Measurements from ENCODE around the gene ACAD11. TPM values are rescaled to one million over a fixed set of nuclear protein-coding genes. Genes with fewer than 3 reads are reported as not detected.

The ACAD11 gene
- total RNA-seq, 1 donor from 2014 or later, result 45.2 TPM

DNA sequence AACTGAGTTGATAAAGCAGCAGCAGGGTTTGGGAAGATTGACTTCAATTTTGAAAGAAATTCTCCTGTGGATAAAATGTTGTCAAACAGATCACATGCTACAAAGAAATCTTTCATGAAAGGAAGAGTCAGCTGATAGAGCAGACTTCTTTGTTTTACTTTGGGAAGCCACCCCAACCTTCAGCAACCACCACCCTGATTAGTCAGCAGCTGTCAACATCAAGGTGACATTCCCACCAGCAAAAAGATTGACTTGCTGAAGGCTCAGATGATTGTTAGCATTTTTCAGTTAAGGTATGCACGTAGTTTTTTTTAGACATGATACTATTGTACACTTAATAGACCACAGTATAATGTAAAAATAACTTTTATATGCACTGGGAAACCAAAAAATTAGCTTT is 150.1 kb downstream of the ACAD11 start:
- TF ChIP-seq EZH2 (IDR thresholded peaks at IDR 0.05), result no peak
- no peak for TF ChIP-seq EZH2phosphoT487 (IDR thresholded peaks at IDR 0.05)
- TF ChIP-seq, protein P1, sequence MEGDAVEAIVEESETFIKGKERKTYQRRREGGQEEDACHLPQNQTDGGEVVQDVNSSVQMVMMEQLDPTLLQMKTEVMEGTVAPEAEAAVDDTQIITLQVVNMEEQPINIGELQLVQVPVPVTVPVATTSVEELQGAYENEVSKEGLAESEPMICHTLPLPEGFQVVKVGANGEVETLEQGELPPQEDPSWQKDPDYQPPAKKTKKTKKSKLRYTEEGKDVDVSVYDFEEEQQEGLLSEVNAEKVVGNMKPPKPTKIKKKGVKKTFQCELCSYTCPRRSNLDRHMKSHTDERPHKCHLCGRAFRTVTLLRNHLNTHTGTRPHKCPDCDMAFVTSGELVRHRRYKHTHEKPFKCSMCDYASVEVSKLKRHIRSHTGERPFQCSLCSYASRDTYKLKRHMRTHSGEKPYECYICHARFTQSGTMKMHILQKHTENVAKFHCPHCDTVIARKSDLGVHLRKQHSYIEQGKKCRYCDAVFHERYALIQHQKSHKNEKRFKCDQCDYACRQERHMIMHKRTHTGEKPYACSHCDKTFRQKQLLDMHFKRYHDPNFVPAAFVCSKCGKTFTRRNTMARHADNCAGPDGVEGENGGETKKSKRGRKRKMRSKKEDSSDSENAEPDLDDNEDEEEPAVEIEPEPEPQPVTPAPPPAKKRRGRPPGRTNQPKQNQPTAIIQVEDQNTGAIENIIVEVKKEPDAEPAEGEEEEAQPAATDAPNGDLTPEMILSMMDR (IDR thresholded peaks at IDR 0.05), result no peak
- H3K36me3 ChIP-seq, result peaks cover 22% of the 10 kb centered on the region
- no peaks in the 10 kb centered on the region for H3K27me3 ChIP-seq
- H3K79me2 ChIP-seq (ENCODE audit: low read depth), result no peaks in the 10 kb centered on the region
- H4K20me1 ChIP-seq (ENCODE audit: low read depth), result peaks cover 4% of the 10 kb centered on the region
- no peak for DNase-seq (ENCODE audit: low spot score)
- Mint-ChIP-seq H3K4me3 (no peak overlapping the region), H3K27me3 (ENCODE audit: insufficient read depth, low read depth) (no peaks in the 10 kb centered on the region), H3K27ac (no peak overlapping the region), H3K9me3 (no peaks in the 10 kb centered on the region), H3K36me3 (peaks cover 38% of the 10 kb centered on the region), H3K4me1 (no peaks in the 10 kb centered on the region)
- no peaks in the 10 kb centered on the region for H3K9me3 ChIP-seq (ENCODE audit: low read depth)
- H3K4me3 ChIP-seq, result no peak overlapping the region
- no peak overlapping the region for H3K4me2 ChIP-seq
- H3K4me1 ChIP-seq, result no peaks in the 10 kb centered on the region
- no peak overlapping the region for H3K27ac ChIP-seq
- H3F3A ChIP-seq (ENCODE audit: low read depth), result no peaks in the 10 kb centered on the region
- H2AFZ ChIP-seq (replicated peaks), result no peak overlapping the region
- no peak overlapping the region for H3K9ac ChIP-seq

DNA sequence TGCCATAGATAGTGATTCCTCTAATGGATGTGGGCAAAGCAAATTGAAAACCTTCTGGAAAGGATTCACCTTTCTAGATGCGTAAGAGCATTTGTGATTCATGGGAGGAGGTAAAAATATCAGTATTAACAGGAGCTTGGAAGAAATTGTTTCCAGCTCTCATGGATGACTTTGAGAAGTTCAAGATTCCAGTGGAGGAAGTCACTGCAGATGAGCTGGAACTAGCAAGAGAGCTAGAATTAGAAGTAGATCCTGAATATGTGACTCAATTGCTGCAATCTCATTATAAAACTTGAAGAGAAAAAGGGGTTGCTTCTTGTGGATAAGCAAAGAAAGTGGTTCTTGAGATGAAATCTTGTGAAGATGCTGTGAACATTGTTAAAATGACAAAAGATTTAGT is 150.5 kb downstream of the ACAD11 start:
- DNase-seq (ENCODE audit: low spot score), result no peak
- Mint-ChIP-seq H3K36me3 (peaks cover 36% of the 10 kb centered on the region), H3K4me3 (no peak overlapping the region), H3K27me3 (ENCODE audit: insufficient read depth, low read depth) (no peaks in the 10 kb centered on the region), H3K9me3 (no peaks in the 10 kb centered on the region), H3K4me1 (no peaks in the 10 kb centered on the region), H3K27ac (no peak overlapping the region)
- TF ChIP-seq EZH2phosphoT487 (IDR thresholded peaks at IDR 0.05) (no peak), EZH2 (IDR thresholded peaks at IDR 0.05) (no peak)
- TF ChIP-seq, protein P1 (IDR thresholded peaks at IDR 0.05), result no peak
- Histone ChIP-seq H3K4me1 (no peaks in the 10 kb centered on the region), H3K9ac (no peak overlapping the region), H4K20me1 (ENCODE audit: low read depth) (peaks cover 4% of the 10 kb centered on the region), H3F3A (ENCODE audit: low read depth) (no peaks in the 10 kb centered on the region), H3K27ac (no peak overlapping the region), H3K79me2 (ENCODE audit: low read depth) (no peaks in the 10 kb centered on the region), H3K4me3 (no peak overlapping the region), H3K27me3 (no peaks in the 10 kb centered on the region), H2AFZ (replicated peaks) (no peak overlapping the region), H3K9me3 (ENCODE audit: low read depth) (no peaks in the 10 kb centered on the region), H3K36me3 (peaks cover 23% of the 10 kb centered on the region), H3K4me2 (no peak overlapping the region)

Other genes starting within 250 kb of the ACAD11 start
- 35.7 and 36.3 TPM in 2 replicates for gene DNAJC13, start 242.3 kb downstream of the ACAD11 start, total RNA-seq (ENCODE audit: low replicate concordance)
- gene ACKR4, start 62.5 kb downstream of the ACAD11 start, total RNA-seq (ENCODE audit: low replicate concordance), result not detected in 2 replicates
- gene UBA5, start 520 bp upstream of the ACAD11 start, total RNA-seq (ENCODE audit: low replicate concordance), result 51.2 and 84.7 TPM in 2 replicates
- 34.7 and 73.1 TPM in 2 replicates for gene NPHP3, start 62.6 kb upstream of the ACAD11 start, total RNA-seq (ENCODE audit: low replicate concordance)